Neural progenitor cell (in vitro differentiated cells): ENCODE data around the gene BRINP3.
A peak's percentile ranks its signal among the peaks of the same experiment; 100 is the strongest.

Source experiments
- CTCF ChIP-seq: fragments of 200-600 bp; sonication (generic); IDR thresholded peaks from 2 replicates; pipeline ENCODE4 v1.5.1; 2017; ENCODE audit warnings: antibody characterized with exemption, mild to moderate bottlenecking
- EZH2phosphoT487 ChIP-seq: fragments of 200-600 bp; sonication (generic); IDR thresholded peaks from 2 replicates; pipeline ENCODE4 v1.6.1; 2017; ENCODE audit warnings: antibody characterized with exemption

GRCh38 chr1:190373705-190374336 is 103.8 kb downstream of the BRINP3 start:
- TF ChIP-seq CTCF = peak; percentile 78
- no peak for TF ChIP-seq EZH2phosphoT487
